ENCODE results near the gene BLCAP.
A peak's percentile ranks its signal among the peaks of the same experiment; 100 is the strongest.
"Not testable (repeated sequence)": the region's sequence is repeated elsewhere in the genome, so short reads cannot be mapped to it uniquely, and the experiment has no call there.

The BLCAP gene, protein sequence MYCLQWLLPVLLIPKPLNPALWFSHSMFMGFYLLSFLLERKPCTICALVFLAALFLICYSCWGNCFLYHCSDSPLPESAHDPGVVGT

GRCh38 chr20:37527638-37528445 lies at the start of gene BLCAP:
BLCAP (minus strand) TSS chr20:37527876; CDS start chr20:37519174, 8,702 bp downstream.
- TF ChIP-seq CTCF (conservative IDR thresholded peaks at IDR 0.05; ENCODE audit: low read depth, low read length): no peak
- DNase-seq (ENCODE audit: low read depth): no peak
- peak within 1 kb of the TSS; percentile 98 for H3K4me3 ChIP-seq (ENCODE audit: low read length)

DNA sequence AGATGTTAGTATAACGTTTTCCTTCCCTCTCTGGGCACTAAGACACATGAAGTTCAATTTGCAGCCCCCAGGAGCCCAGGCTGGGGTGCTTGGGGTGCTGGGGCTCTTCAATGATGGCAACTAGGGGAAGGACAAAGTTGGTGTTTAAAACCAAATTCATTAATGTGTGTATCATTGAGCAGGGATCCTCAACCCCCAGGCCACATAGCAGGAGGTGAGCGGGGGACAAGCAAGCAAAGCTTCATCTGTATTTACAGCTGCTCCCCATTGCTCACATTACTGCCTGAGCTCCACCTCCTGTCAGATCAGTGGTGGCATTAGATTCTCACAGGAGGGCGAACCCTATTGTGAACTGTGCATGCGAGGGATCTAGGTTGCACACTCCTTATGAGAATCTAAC lies 49.8 kb upstream of the BLCAP start:
- not testable (repeated sequence) for DNase-seq (ENCODE audit: low read depth); H3K4me3 ChIP-seq (ENCODE audit: low read length)

DNA sequence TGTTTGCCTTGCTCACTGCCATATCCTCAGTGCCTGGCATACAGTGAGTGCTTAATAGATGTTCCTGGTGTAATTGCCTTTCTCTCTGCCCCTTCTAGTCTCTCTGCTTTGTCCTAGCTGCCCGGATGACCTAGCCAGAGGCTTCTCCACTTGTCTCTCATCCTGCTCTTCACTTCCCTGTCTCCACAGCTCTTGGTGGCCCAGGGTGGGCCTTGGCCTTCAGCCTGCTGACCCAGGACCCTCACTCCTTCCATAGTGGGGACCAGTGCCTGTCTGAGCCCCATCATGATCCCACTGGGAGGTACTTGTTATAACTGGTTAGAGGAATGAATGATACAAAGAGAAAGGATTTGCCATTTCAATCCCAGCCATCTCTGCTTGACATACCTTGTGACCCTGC lies 49.2 kb upstream of the BLCAP start:
- no peak for TF ChIP-seq CTCF (conservative IDR thresholded peaks at IDR 0.05; ENCODE audit: low read depth, low read length)
- H3K4me3 ChIP-seq (ENCODE audit: low read length): no peak overlapping the region
- DNase-seq (ENCODE audit: low read depth): no peak

GRCh38 chr20:37575884-37576283 lies 48.2 kb upstream of the BLCAP start:
- no peak for DNase-seq (ENCODE audit: low read depth)
- TF ChIP-seq CTCF (conservative IDR thresholded peaks at IDR 0.05; ENCODE audit: low read depth, low read length): no peak
- H3K4me3 ChIP-seq (ENCODE audit: low read length): no peak overlapping the region

- no peak for TF ChIP-seq CTCF (conservative IDR thresholded peaks at IDR 0.05; ENCODE audit: low read depth, low read length)
- no peak for DNase-seq (ENCODE audit: low read depth)
- H3K4me3 ChIP-seq (ENCODE audit: low read length): no peak overlapping the region
Observed at GRCh38 chr20:37574199-37574890, 46.7 kb upstream of the BLCAP start.

DNA sequence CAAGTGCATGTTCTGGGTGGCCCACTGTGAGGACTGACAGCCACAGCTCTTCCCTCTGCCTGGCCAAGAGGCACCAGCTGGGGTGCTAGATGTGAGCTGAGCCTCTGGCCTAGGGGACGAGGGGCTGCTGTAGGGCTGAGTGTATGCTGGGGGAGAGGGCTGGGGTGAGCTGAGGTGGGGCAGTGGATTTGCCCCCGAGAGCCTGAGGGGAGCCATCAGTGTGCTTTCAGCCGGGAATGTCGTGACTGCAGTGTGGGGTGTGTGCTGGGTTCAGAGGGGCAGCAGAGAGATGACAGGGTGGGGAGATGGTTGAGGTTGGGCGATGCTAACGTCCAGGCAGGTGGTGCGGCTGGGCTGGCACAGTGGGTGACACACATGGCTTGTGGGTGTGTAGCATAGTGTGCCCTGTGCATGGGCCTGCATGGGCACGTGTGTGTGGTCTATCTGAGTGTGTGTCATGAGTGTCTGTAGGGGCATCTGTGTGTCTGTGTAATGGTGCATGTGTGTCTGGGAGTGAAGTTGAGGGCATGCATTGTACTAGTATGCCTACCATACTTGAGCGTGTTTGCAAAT lies 46.0 kb upstream of the BLCAP start:
- no peak for DNase-seq (ENCODE audit: low read depth)
- no peak overlapping the region for H3K4me3 ChIP-seq (ENCODE audit: low read length)
- TF ChIP-seq CTCF (conservative IDR thresholded peaks at IDR 0.05; ENCODE audit: low read depth, low read length): no peak

GRCh38 chr20:37571033-37571432 lies 43.4 kb upstream of the BLCAP start:
- DNase-seq (ENCODE audit: low read depth): no peak
- no peak overlapping the region for H3K4me3 ChIP-seq (ENCODE audit: low read length)
- no peak for TF ChIP-seq CTCF (conservative IDR thresholded peaks at IDR 0.05; ENCODE audit: low read depth, low read length)

Measured in retinal pigment epithelial cell (primary cell).